CD8-positive, alpha-beta memory T cell (primary cell): ENCODE measurements around the gene KBTBD2. TPM values are rescaled to one million over a fixed set of nuclear protein-coding genes. Genes with fewer than 3 reads are reported as not detected.
"Not testable (repeated sequence)": the region's sequence is repeated elsewhere in the genome, so short reads cannot be mapped to it uniquely, and the experiment has no call there.

ENCODE experiments used
- CTCF ChIA-PET: fragments of 350-600 bp; sonication (Branson Sonifier 250); formaldehyde crosslinking; loops from one replicate; lab custom pipeline; 2021; ENCODE audit warnings: antibody characterized with exemption; lab: Charles Lee
- POLR2A ChIA-PET: fragments of 350-600 bp; sonication (Branson Sonifier 250); formaldehyde crosslinking; loops from one replicate; lab custom pipeline; 2021; ENCODE audit warnings: antibody characterized with exemption; lab: Charles Lee
- DNase-seq, 5 donors: peaks; one replicate each; pipeline versions ENCODE4 v3.0.0 to v3.0.0-alpha.2; 2020 to 2022; ENCODE audit warnings: mixed read lengths in 1 of 5
- H3K27ac ChIP-seq: one replicate; pipeline ENCODE4 v1.7.0; 2013; ENCODE audit warnings: low read depth, mild to moderate bottlenecking, low read length, moderate library complexity
- H3K27me3 ChIP-seq: 2 replicates; pipeline ENCODE4 v1.7.0; 2013; ENCODE audit warnings: low read length, mild to moderate bottlenecking; ENCODE audit not compliant: insufficient read depth, poor library complexity, severe bottlenecking
- H3K36me3 ChIP-seq: 2 replicates; pipeline ENCODE4 v1.7.0; 2013; ENCODE audit warnings: mild to moderate bottlenecking, low read length, moderate library complexity; ENCODE audit not compliant: insufficient read depth
- H3K4me1 ChIP-seq: 2 replicates; pipeline ENCODE4 v1.7.0; 2013; ENCODE audit warnings: mild to moderate bottlenecking, low read length, moderate library complexity; ENCODE audit not compliant: insufficient read depth
- H3K4me3 ChIP-seq: 2 replicates; pipeline ENCODE4 v1.7.0; 2013; ENCODE audit warnings: mild to moderate bottlenecking, low read length
- H3K9me3 ChIP-seq: 2 replicates; pipeline ENCODE4 v1.7.0; 2013; ENCODE audit warnings: mild to moderate bottlenecking, low read length
- H3K27ac Mint-ChIP-seq, 8 donors: one replicate each; pipeline ENCODE4 v1.8.0; 2020 to 2021; ENCODE audit warnings: mixed read lengths in 8 of 8, mild to moderate bottlenecking in 6 of 8, inconsistent platforms in 3 of 8, moderate library complexity in 3 of 8
- H3K27me3 Mint-ChIP-seq, 2 donors: one replicate each; pipeline ENCODE4 v1.8.0; 2020 to 2021; ENCODE audit warnings: mixed read lengths in 2 of 2, mild to moderate bottlenecking in 1 of 2, moderate library complexity in 1 of 2
- H3K36me3 Mint-ChIP-seq, 3 donors: one replicate each; pipeline ENCODE4 v1.8.0; 2020 to 2021; ENCODE audit warnings: mixed read lengths in 3 of 3, inconsistent platforms in 1 of 3, mild to moderate bottlenecking in 1 of 3
- H3K4me1 Mint-ChIP-seq, 3 donors: one replicate each; pipeline ENCODE4 v1.8.0; 2020 to 2021; ENCODE audit warnings: mixed read lengths in 3 of 3, inconsistent platforms in 1 of 3, mild to moderate bottlenecking in 1 of 3
- H3K4me3 Mint-ChIP-seq, 7 donors: one replicate each; pipeline ENCODE4 v1.8.0; 2020 to 2021; ENCODE audit warnings: mixed read lengths in 7 of 7, mild to moderate bottlenecking in 6 of 7, moderate library complexity in 4 of 7, inconsistent platforms in 2 of 7
- H3K9me3 Mint-ChIP-seq, 5 donors: one replicate each; pipeline ENCODE4 v1.8.0; 2020 to 2022; ENCODE audit warnings: mixed read lengths in 5 of 5, mild to moderate bottlenecking in 3 of 5, moderate library complexity in 2 of 5, inconsistent platforms in 1 of 5
- polyA plus RNA-seq: library from polyadenylated mRNA; unstranded; fragments of 300-500 nt; fragmentation: Illumina TruSeq; gene quantifications from one replicate; pipeline ENCODE4 v1.2.3, GENCODE V29; 2021
- total RNA-seq, 2 experiments: library from RNA; stranded (reverse); gene quantifications; one replicate each; pipeline ENCODE4 v1.2.3, GENCODE V29; 2021

The KBTBD2 gene
- total and polyA plus RNA-seq, 3 experiments from 2014 or later = 21.8 to 24.2 (median 21.9) TPM

GRCh38 chr7:32868116-32868515, 23.4 kb downstream of the KBTBD2 start:
- Histone ChIP-seq H3K4me1 (peaks cover 5% of the 10 kb centered on the region), H3K9me3 (no peaks in the 10 kb centered on the region), H3K4me3 (no peak overlapping the region), H3K36me3 (peaks cover 28% of the 10 kb centered on the region), H3K27me3 (no peaks in the 10 kb centered on the region), H3K27ac (no peak overlapping the region)
- no peaks in the 10 kb centered on the region for H3K27me3 Mint-ChIP-seq
- H3K9me3 Mint-ChIP-seq = peaks cover 0 to 4% (median 0%) of the 10 kb centered on the region in 5 donors
- H3K4me3 Mint-ChIP-seq = no peak overlapping the region
- H3K4me1 Mint-ChIP-seq = peaks cover 8 to 51% (median 32%) of the 10 kb centered on the region in 3 donors
- DNase-seq = no peak
- peak overlapping the region in 3 of 8 donors; percentile 12 to 31 (median 29) for H3K27ac Mint-ChIP-seq
- ChIA-PET CTCF (interaction anchor here (3.1 kb wide), 1 partner anchor 22 kb away, joined by 10 read pairs; no protein-coding TSS in a partner anchor), POLR2A (interaction anchor here (0.6 kb wide), 1 partner anchor 10 kb away, joined by 3 read pairs; no protein-coding TSS in a partner anchor)
- peaks cover 31 to 68% (median 31%) of the 10 kb centered on the region in 3 donors for H3K36me3 Mint-ChIP-seq

GRCh38 chr7:32865448-32866030, 26.0 kb downstream of the KBTBD2 start:
- Histone ChIP-seq H3K36me3 (peaks cover 10% of the 10 kb centered on the region), H3K27ac (no peak overlapping the region), H3K4me3 (no peak overlapping the region), H3K9me3 (no peaks in the 10 kb centered on the region), H3K4me1 (no peaks in the 10 kb centered on the region), H3K27me3 (no peaks in the 10 kb centered on the region)
- Mint-ChIP-seq H3K9me3 (peaks cover 0 to 4% (median 0%) of the 10 kb centered on the region in 5 donors), H3K27ac (peak overlapping the region in 2 of 8 donors; percentile 7 to 25), H3K4me3 (no peak overlapping the region), H3K36me3 (peaks cover 26 to 45% (median 31%) of the 10 kb centered on the region in 3 donors), H3K27me3 (no peaks in the 10 kb centered on the region), H3K4me1 (peaks cover 5 to 34% (median 16%) of the 10 kb centered on the region in 3 donors)
- ChIA-PET POLR2A (no interaction called here), CTCF (interaction anchor here (1.2 kb wide), 1 partner anchor 19 kb away, joined by 8 read pairs; no protein-coding TSS in a partner anchor)
- no peak for DNase-seq

GRCh38 chr7:32863872-32864271, 27.7 kb downstream of the KBTBD2 start:
- CTCF ChIA-PET = not testable (repeated sequence)
- peaks cover 2 to 30% (median 18%) of the 10 kb centered on the region in 3 donors for H3K4me1 Mint-ChIP-seq

GRCh38 chr7:32860090-32860489, 31.5 kb downstream of the KBTBD2 start:
- no peaks in the 10 kb centered on the region for H3K4me1 ChIP-seq
- Mint-ChIP-seq H3K4me3 (no peak overlapping the region), H3K36me3 (peaks cover 2 to 8% (median 4%) of the 10 kb centered on the region in 3 donors), H3K4me1 (peaks cover 0 to 19% (median 12%) of the 10 kb centered on the region in 3 donors), H3K27me3 (peaks cover 0 to 7% of the 10 kb centered on the region in 2 donors), H3K9me3 (peaks cover 0 to 2% (median 0%) of the 10 kb centered on the region in 5 donors), H3K27ac (no peak overlapping the region)
- H3K27me3 ChIP-seq = no peaks in the 10 kb centered on the region
- ChIA-PET CTCF (no interaction called here), POLR2A (no interaction called here)
- no peak for DNase-seq
- no peak overlapping the region for H3K27ac ChIP-seq
- no peaks in the 10 kb centered on the region for H3K36me3 ChIP-seq
- no peak overlapping the region for H3K4me3 ChIP-seq
- no peaks in the 10 kb centered on the region for H3K9me3 ChIP-seq

More at GRCh38 chr7:32863872-32864271, 27.7 kb downstream of the KBTBD2 start:
- H3K9me3 ChIP-seq, H3K4me1 ChIP-seq, H3K9me3 Mint-ChIP-seq, H3K4me3 Mint-ChIP-seq, H3K27ac Mint-ChIP-seq, DNase-seq, H3K27me3 ChIP-seq, H3K27ac ChIP-seq, H3K4me3 ChIP-seq, H3K36me3 ChIP-seq, H3K27me3 Mint-ChIP-seq: not testable (repeated sequence)
- POLR2A ChIA-PET = interaction anchor here (0.6 kb wide), 1 partner anchor 14 kb away, joined by 3 read pairs; no protein-coding TSS in a partner anchor
- peaks cover 17 to 29% (median 26%) of the 10 kb centered on the region in 3 donors for H3K36me3 Mint-ChIP-seq

- ChIA-PET POLR2A (no interaction called here), CTCF (interaction anchor here (1.9 kb wide), 1 partner anchor 12 kb away, joined by 8 read pairs; no protein-coding TSS in a partner anchor)
- no peaks in the 10 kb centered on the region for H3K27me3 ChIP-seq
- Mint-ChIP-seq H3K9me3 (no peaks in the 10 kb centered on the region), H3K4me3 (no peak overlapping the region), H3K27me3 (peaks cover 10 to 18% of the 10 kb centered on the region in 2 donors), H3K36me3 (no peaks in the 10 kb centered on the region), H3K4me1 (peaks cover 0 to 12% (median 9%) of the 10 kb centered on the region in 3 donors), H3K27ac (no peak overlapping the region)
- H3K9me3 ChIP-seq = no peaks in the 10 kb centered on the region
- H3K4me1 ChIP-seq = no peaks in the 10 kb centered on the region
- H3K27ac ChIP-seq = no peak overlapping the region
- DNase-seq = no peak
- H3K36me3 ChIP-seq = no peaks in the 10 kb centered on the region
- no peak overlapping the region for H3K4me3 ChIP-seq
Observed at GRCh38 chr7:32858648-32859047, 32.9 kb downstream of the KBTBD2 start.

GRCh38 chr7:32857063-32857462, 34.5 kb downstream of the KBTBD2 start:
- H3K9me3 Mint-ChIP-seq, H3K27ac ChIP-seq, H3K4me1 ChIP-seq, POLR2A ChIA-PET, H3K36me3 Mint-ChIP-seq, H3K4me1 Mint-ChIP-seq, H3K9me3 ChIP-seq, H3K4me3 Mint-ChIP-seq, H3K36me3 ChIP-seq, H3K4me3 ChIP-seq, H3K27ac Mint-ChIP-seq, H3K27me3 ChIP-seq, DNase-seq: not testable (repeated sequence)
- CTCF ChIA-PET = interaction anchor here (1.9 kb wide), 1 partner anchor 11 kb away, joined by 8 read pairs; no protein-coding TSS in a partner anchor
- peaks cover 11 to 26% of the 10 kb centered on the region in 2 donors for H3K27me3 Mint-ChIP-seq

- H3K27me3 ChIP-seq, H3K27ac Mint-ChIP-seq, DNase-seq, H3K4me1 Mint-ChIP-seq, H3K9me3 ChIP-seq, H3K36me3 Mint-ChIP-seq, H3K4me3 Mint-ChIP-seq, H3K36me3 ChIP-seq, H3K9me3 Mint-ChIP-seq, H3K4me1 ChIP-seq, H3K4me3 ChIP-seq, H3K27ac ChIP-seq, POLR2A ChIA-PET: not testable (repeated sequence)
- H3K27me3 Mint-ChIP-seq = peaks cover 11 to 35% of the 10 kb centered on the region in 2 donors
- CTCF ChIA-PET = interaction anchor here (0.6 kb wide), 1 partner anchor 9 kb away, joined by 3 read pairs; no protein-coding TSS in a partner anchor
Observed at GRCh38 chr7:32855837-32856775, 35.5 kb downstream of the KBTBD2 start.
